ENCODE data around the gene PDIK1L. TPM values are rescaled to one million over a fixed set of nuclear protein-coding genes. Genes with fewer than 3 reads are reported as not detected.
A peak's percentile ranks its signal among the peaks of the same experiment; 100 is the strongest.

PDIK1L gene
- total RNA-seq, 1 donor from 2014 or later = 3.1 TPM

GRCh38 chr1:26109229-26110164 is 2.1 kb upstream of the PDIK1L start:
- Mint-ChIP-seq H3K9me3 (ENCODE audit: unreplicated experiment) (no peaks in the 10 kb centered on the region), H3K27me3 (ENCODE audit: low read depth, unreplicated experiment) (peaks cover 4% of the 10 kb centered on the region), H3K36me3 (ENCODE audit: low read depth, unreplicated experiment) (no peaks in the 10 kb centered on the region), H3K4me3 (ENCODE audit: unreplicated experiment) (peak overlapping the region; percentile 94), H3K27ac (ENCODE audit: unreplicated experiment) (no peak overlapping the region), H3K4me1 (ENCODE audit: low read depth, unreplicated experiment) (peaks cover 7% of the 10 kb centered on the region)
- Histone ChIP-seq H3K4me3 (ENCODE audit: insufficient read depth, low read depth, low read length) (no peak overlapping the region), H3K79me2 (ENCODE audit: insufficient read depth, low read length) (peaks cover 14% of the 10 kb centered on the region), H4K20me1 (ENCODE audit: insufficient read depth, low read length) (no peaks in the 10 kb centered on the region), H3K4me2 (ENCODE audit: low read length) (peak overlapping the region; percentile 93), H3K36me3 (ENCODE audit: insufficient read depth, low read length) (no peaks in the 10 kb centered on the region), H2AFZ (ENCODE audit: low read depth, low read length) (no peak overlapping the region), H3K27ac (ENCODE audit: low read depth, low read length) (no peak overlapping the region), H3K9ac (ENCODE audit: low read length) (no peak overlapping the region), H3K27me3 (ENCODE audit: insufficient read depth, low read length) (no peaks in the 10 kb centered on the region), H3K9me3 (ENCODE audit: insufficient read depth, low read depth, low read length) (no peaks in the 10 kb centered on the region), H3K4me1 (ENCODE audit: insufficient read depth, low read length) (peaks cover 15% of the 10 kb centered on the region)
- DNase-seq (ENCODE audit: low read depth) = no peak
- no peak for TF ChIP-seq EZH2 (IDR thresholded peaks at IDR 0.05; ENCODE audit: insufficient read depth, low read length)
- TF ChIP-seq, protein P1, sequence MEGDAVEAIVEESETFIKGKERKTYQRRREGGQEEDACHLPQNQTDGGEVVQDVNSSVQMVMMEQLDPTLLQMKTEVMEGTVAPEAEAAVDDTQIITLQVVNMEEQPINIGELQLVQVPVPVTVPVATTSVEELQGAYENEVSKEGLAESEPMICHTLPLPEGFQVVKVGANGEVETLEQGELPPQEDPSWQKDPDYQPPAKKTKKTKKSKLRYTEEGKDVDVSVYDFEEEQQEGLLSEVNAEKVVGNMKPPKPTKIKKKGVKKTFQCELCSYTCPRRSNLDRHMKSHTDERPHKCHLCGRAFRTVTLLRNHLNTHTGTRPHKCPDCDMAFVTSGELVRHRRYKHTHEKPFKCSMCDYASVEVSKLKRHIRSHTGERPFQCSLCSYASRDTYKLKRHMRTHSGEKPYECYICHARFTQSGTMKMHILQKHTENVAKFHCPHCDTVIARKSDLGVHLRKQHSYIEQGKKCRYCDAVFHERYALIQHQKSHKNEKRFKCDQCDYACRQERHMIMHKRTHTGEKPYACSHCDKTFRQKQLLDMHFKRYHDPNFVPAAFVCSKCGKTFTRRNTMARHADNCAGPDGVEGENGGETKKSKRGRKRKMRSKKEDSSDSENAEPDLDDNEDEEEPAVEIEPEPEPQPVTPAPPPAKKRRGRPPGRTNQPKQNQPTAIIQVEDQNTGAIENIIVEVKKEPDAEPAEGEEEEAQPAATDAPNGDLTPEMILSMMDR (IDR thresholded peaks at IDR 0.05; ENCODE audit: insufficient read depth, low read depth, low read length) = no peak
- FAIRE-seq = no peak

GRCh38 chr1:26110731-26111529 is 694 bp upstream of the PDIK1L start:
- Histone ChIP-seq H3K4me3 (ENCODE audit: insufficient read depth, low read depth, low read length) (peak overlapping the region; percentile 91), H2AFZ (ENCODE audit: low read depth, low read length) (peak overlapping the region; percentile 99), H3K9me3 (ENCODE audit: insufficient read depth, low read depth, low read length) (no peaks in the 10 kb centered on the region), H3K79me2 (ENCODE audit: insufficient read depth, low read length) (peaks cover 14% of the 10 kb centered on the region), H3K4me1 (ENCODE audit: insufficient read depth, low read length) (peaks cover 13% of the 10 kb centered on the region), H3K9ac (ENCODE audit: low read length) (peak overlapping the region; percentile 86), H3K36me3 (ENCODE audit: insufficient read depth, low read length) (no peaks in the 10 kb centered on the region), H3K27ac (ENCODE audit: low read depth, low read length) (peak overlapping the region; percentile 70), H4K20me1 (ENCODE audit: insufficient read depth, low read length) (no peaks in the 10 kb centered on the region), H3K4me2 (ENCODE audit: low read length) (peak overlapping the region; percentile 93), H3K27me3 (ENCODE audit: insufficient read depth, low read length) (no peaks in the 10 kb centered on the region)
- Mint-ChIP-seq H3K36me3 (ENCODE audit: low read depth, unreplicated experiment) (no peaks in the 10 kb centered on the region), H3K9me3 (ENCODE audit: unreplicated experiment) (no peaks in the 10 kb centered on the region), H3K4me3 (ENCODE audit: unreplicated experiment) (peak overlapping the region; percentile 94), H3K27ac (ENCODE audit: unreplicated experiment) (peak overlapping the region; percentile 50), H3K27me3 (ENCODE audit: low read depth, unreplicated experiment) (peaks cover 4% of the 10 kb centered on the region), H3K4me1 (ENCODE audit: low read depth, unreplicated experiment) (peaks cover 7% of the 10 kb centered on the region)
- TF ChIP-seq, protein P1 (IDR thresholded peaks at IDR 0.05; ENCODE audit: insufficient read depth, low read depth, low read length) = no peak
- TF ChIP-seq EZH2 (IDR thresholded peaks at IDR 0.05; ENCODE audit: insufficient read depth, low read length) = no peak
- peak; percentile 46 for DNase-seq (ENCODE audit: low read depth)
- FAIRE-seq = no peak
